Activated CD4-positive, alpha-beta T cell treated with anti-CD3 and anti-CD28 coated beads for 24 hours (primary cell): Measurements from ENCODE around the gene TAS1R1.

Experiments used
- DNase-seq, 2 donors: peaks; one replicate each; pipeline ENCODE4 v3.0.0-alpha.2; 2020; ENCODE audit warnings: low read depth in 2 of 2

TAS1R1 gene

GRCh38 chr1:6572653-6573383 lies 17.7 kb downstream of the TAS1R1 start:
- no peak for DNase-seq

GRCh38 chr1:6574025-6574620 lies 19.0 kb downstream of the TAS1R1 start:
- no peak for DNase-seq

GRCh38 chr1:6574818-6575217 lies 19.7 kb downstream of the TAS1R1 start:
- no peak for DNase-seq

- DNase-seq, result no peak
Measured at GRCh38 chr1:6577831-6578525, 22.9 kb downstream of the TAS1R1 start.

- no peak for DNase-seq
Measured at GRCh38 chr1:6578624-6579373, 23.7 kb downstream of the TAS1R1 start.

GRCh38 chr1:6579374-6580118 lies 24.4 kb downstream of the TAS1R1 start, which contains the start of gene ZBTB48:
Gene ZBTB48, plus strand, starts transcription at chr1:6579994. Its CDS starts 616 bp downstream, at chr1:6580610.
- DNase-seq, result peak; percentile 92 to 96

GRCh38 chr1:6580119-6580592 lies 25.0 kb downstream of the TAS1R1 start:
- no peak for DNase-seq

- DNase-seq, result no peak
Measured at GRCh38 chr1:6580593-6581409, 25.7 kb downstream of the TAS1R1 start.

- no peak for DNase-seq
Measured at GRCh38 chr1:6581561-6582305, 26.6 kb downstream of the TAS1R1 start.

GRCh38 chr1:6582370-6582769 lies 27.3 kb downstream of the TAS1R1 start:
- no peak for DNase-seq

GRCh38 chr1:6584126-6585080 lies 29.3 kb downstream of the TAS1R1 start:
- DNase-seq, result no peak

GRCh38 chr1:6585081-6585722 lies 30.1 kb downstream of the TAS1R1 start:
- no peak for DNase-seq

- no peak for DNase-seq
Measured at GRCh38 chr1:6585841-6586240, 30.7 kb downstream of the TAS1R1 start.

- no peak for DNase-seq
Measured at GRCh38 chr1:6586404-6586816, 31.3 kb downstream of the TAS1R1 start.

GRCh38 chr1:6587261-6588005 lies 32.3 kb downstream of the TAS1R1 start:
- DNase-seq, result no peak

GRCh38 chr1:6588128-6588892 lies 33.2 kb downstream of the TAS1R1 start:
- no peak for DNase-seq
